ENCODE data around the gene RPP21.
"Not testable (repeated sequence)": the region's sequence is repeated elsewhere in the genome, so short reads cannot be mapped to it uniquely, and the experiment has no call there.

Gene RPP21

DNA sequence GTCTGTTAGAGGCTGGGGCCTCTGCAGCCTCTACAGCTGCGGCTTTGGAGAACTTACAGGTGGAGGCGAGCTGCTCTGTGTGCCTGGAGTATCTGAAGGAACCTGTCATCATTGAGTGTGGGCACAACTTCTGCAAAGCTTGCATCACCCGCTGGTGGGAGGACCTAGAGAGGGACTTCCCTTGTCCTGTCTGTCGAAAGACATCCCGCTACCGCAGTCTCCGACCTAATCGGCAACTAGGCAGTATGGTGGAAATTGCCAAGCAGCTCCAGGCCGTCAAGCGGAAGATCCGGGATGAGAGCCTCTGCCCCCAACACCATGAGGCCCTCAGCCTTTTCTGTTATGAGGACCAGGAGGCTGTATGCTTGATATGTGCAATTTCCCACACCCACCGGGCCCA, 15.6 kb upstream of the RPP21 start:
- DNase-seq (ENCODE audit: low read depth): no peak

DNA sequence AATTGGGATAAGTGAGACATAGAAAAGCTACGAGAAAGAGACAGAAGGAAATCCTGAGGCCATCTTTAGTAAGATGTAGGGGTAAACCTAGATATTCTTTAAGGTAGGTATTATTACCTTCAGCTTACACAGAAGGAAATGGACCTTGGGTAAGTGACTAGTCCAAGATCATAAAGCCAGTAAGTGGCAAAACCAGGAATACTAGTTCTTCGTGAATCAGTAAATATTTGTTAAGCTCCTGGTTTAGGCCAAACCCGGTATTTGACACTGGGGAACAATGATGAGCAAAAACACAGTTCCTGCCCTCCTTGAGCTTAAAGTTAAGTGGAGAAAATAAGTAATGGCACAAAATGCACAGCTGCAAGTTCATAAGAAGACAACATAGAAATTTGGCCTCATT, 13.0 kb upstream of the RPP21 start:
- DNase-seq (ENCODE audit: low read depth): no peak

DNA sequence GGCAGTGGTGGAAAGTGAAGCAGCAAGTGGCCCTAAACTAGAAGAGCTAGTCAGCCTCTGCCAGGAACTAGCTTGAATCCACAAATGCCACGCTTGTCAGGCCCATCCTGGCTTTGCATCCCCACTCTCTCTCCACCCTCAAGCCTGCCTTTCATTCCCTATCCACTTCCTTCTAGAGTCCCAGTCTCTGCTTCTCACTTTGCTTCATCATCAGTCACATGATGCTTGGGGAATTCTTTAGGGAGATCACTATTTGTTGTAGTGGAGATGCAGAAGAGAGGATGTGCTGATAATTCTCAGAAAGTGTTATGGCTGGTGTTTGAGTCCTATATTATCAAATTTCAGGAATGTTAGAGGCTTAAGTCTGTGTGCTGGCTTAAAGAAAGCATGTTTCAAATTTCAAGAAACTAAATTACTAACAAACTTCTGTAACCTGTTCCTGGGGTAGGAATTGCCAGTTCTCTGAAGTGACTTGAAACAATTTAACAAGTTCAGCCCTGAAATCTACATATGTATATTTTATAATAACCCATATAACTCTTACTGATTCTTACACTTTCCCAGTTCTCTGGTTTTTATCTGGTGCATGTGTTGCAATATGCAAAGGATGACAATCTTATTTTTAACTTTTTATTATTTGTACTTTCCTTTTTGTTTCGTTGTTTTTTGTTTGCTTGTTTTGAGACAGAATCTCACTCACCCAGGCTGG, 10.7 kb upstream of the RPP21 start:
- no peak for DNase-seq (ENCODE audit: low read depth)

DNA sequence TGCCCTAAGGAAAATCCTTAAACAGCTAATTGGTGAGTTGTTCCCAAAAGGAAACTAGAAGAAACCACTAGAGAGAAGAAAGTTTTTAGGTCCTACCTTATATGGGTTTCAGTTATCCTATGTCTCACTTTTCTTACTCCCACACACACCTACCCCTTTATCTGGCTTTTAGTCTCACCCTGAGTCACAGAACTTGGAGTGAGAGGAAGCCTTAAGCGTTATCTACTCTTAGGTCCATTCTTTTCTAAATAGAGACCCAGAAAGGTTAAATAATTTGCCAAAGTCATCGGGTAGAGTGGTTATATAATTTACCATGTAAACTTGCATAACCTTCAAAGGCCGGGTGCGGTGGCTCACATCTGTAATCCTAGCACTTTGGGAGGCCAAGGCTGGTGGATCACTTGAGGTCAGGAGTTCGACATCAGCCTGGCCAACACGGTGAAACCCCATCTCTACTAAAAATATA, 4.3 kb upstream of the RPP21 start:
- DNase-seq (ENCODE audit: low read depth): no peak

DNA sequence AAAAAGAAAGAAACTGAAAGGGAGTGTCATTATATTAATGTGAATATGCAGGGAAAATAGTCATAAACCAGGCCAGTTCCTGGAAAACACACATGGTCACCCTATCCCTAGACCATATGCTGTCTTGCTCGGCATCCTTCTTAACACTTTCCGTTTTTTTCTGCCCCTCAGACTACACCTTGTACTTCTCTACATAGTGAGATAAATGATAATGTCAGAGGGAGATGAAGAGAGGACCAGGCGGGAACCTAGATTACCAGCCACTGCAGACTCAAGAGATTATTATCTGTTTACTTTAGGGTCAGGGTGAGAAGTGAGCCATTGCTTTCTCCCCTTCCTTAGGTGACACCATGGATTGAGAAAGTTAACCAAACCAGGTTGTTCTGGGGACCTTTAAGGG, 3.7 kb upstream of the RPP21 start:
- no peak for DNase-seq (ENCODE audit: low read depth)

DNA sequence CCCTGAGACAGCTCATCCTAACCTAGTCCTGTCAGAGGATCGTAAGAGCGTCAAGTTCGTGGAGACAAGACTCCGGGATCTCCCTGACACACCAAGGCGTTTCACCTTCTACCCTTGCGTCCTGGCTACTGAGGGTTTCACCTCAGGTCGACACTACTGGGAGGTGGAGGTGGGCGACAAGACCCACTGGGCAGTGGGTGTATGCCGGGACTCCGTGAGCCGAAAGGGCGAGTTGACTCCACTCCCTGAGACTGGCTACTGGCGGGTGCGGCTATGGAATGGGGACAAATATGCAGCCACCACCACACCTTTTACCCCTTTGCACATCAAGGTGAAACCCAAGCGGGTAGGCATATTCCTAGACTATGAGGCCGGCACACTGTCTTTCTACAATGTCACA, 3.2 kb upstream of the RPP21 start:
- DNase-seq (ENCODE audit: low read depth): no peak

DNA sequence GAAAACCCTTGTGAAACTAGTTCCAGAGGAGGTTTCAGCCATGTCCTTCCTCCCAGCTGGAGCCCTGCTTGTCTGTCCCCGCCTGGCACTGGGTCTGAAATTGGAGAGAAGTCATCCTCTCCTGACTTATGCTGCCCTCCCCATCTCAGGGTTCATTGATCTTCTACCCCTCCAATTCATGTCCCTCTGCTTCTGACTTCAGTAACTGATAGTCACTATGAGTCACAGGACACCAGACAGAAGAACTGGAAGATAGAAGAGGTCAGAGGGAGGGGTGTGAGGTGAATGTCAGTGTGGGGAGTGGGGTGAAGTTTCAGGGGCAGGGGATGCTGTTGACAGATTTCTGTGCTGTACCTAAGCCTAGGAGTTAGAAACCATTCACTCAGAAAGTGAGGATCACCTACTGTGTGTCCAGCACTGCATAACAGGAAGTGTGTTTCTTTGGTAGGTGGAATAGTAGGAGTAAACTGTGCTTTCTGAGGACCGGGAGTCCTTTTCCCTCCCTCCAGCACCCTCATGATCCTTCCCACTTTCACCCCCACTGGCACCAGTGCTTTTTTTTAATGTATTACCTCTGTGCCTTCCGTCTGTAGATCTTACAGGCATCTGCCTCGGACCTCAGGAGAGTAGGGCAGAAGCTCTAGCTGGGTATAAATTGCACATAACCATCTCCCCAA, 627 bp upstream of the RPP21 start:
- DNase-seq (ENCODE audit: low read depth): no peak

DNA sequence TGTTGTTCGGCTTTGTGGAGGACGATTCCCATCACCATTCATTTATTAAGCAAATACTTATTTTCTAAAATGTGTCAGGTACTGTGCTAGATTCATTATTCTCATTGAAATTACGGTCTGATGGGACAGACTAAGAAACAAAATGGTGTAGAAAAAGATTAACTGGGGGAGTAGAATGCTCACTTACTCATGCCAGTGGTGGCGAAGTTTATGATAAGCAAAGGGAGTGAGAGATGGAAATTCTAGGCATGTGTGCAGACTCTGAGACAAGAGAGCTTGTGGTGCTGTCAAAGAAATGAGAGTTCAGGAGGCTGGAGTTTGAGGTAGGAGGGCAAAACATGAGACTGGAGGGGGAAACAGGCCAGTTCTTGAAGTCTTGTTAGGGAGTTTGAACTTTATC, 896 bp downstream of the RPP21 start:
- DNase-seq (ENCODE audit: low read depth): no peak

DNA sequence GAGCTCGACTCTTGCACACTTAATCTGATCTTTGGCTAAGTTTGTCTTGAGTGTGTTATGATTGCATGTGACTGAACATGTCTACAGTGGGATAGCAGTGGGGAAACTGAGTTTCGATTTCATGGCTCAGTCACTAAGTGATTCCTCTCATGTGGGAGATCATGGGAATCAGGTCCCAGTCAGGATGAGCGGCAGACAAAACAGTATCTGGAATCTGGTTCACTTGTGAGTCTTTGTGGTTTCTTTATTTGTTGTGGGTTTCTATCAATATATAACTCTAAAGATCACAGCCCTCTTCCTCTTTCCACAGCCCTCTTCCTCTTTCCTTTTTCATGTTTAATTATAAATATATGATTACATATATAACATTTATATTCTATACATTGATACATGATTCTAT, 4.0 kb downstream of the RPP21 start:
- no peak for DNase-seq (ENCODE audit: low read depth)

DNA sequence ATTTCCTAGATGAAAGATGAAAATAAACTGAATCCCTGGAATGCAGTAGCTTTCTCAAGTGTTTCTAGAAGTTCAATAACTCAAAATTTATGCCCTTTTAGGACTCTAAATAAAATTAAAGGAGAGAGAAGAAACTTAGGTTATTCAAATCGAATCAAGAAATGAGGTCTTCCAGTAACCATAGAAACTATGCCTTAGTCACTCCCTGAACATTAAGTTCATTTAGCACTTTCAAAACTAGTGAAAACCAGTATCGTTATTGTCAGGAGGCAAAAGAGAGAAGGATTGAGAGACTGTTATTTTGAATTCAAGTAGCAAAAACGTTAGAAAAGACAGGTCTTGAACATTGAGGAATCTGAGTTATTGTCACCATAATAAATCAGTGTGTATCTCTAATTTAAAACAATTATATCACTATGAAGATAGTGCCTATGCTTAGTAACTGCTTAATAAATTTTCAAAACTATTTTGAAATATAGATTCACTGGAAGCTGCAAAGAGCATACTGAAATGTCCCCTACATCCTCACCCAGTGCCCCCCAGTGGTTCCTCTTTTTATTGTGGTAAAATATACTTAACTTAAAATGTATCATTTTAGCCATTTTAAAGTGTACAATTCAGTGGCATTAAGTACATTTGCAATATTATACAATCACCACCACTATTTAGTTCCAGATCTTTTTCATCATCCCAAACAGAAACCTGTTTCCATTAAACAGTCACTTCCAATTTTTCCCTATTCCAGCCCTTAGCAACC, 4.6 kb downstream of the RPP21 start:
- DNase-seq (ENCODE audit: low read depth): no peak

DNA sequence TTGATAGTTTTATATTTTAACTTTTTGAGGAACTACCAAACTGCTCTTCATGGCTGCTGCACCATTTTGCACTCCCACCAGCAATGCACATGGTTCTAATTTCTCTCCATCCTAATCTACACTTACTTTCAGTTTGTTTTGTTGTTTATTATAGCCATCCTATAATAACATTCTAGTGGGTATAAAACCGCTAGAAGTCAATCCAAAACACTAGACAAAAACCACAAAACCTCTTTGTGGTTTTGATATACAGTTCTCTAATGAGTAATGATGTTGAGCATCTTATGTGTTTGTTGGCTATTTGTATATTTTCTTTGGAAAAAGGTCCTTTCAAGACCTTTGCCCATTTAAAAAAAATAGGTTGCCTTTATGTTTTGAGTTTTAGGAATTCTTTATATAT, 5.6 kb downstream of the RPP21 start:
- DNase-seq (ENCODE audit: low read depth): no peak

DNA sequence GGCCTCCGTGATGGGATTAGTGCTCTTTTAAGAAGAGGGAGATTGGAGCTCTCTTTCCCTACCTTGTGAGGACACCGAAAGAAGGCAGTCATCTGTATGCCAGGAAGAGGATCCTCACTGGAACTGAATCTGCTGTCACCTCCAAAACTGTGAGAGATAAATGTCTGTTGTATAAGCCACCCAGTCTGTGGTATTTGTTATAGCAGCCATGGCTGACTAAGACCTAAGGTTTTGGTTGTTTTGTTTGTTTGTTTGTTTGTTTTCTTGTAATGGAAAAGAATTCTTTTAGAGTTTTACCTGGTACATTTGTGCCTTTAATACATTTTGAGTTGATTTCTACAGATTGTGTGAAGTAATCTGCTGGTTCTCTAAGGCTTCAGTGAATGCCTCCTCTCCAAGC, 7.6 kb downstream of the RPP21 start:
- DNase-seq (ENCODE audit: low read depth): no peak

DNA sequence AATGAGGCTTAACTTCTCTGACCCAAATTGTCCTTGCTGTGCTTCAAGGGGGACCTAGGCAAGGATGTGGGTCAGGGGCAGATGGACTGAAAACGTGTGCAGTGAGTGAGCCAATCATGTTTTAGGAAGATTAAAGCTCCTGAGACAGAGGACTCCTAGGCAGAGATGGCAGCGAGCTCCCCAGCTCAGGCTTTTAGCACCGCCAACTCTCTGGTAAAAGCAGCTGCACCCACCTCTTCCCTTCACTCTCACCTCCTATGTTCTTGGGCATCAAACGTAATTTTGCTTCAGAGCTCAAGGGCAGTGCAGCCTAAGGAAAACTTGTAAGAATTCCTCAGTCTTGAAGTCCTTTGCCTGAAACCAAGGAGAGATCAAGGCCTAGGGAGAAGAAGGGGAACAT, 10.3 kb downstream of the RPP21 start:
- no peak for DNase-seq (ENCODE audit: low read depth)

DNA sequence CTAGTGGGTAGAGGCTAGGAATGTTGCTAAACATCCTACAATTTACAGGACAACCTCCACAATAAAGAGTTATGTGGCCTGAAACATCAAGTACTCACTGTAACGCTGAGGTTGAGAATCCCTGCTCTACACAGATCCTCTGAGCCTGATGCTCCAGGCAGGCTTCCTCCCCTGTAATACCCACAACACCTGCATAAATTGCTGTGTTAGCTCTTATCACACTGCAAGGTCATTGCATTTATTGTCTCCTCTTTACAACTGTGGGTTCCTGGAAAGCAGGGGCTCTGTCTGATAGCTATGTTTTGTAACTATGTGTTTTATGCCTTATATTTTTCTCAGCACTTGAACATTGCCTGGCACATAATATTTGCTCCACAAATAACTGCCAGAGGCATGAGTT, 11.6 kb downstream of the RPP21 start:
- DNase-seq (ENCODE audit: low read depth): no peak

DNA sequence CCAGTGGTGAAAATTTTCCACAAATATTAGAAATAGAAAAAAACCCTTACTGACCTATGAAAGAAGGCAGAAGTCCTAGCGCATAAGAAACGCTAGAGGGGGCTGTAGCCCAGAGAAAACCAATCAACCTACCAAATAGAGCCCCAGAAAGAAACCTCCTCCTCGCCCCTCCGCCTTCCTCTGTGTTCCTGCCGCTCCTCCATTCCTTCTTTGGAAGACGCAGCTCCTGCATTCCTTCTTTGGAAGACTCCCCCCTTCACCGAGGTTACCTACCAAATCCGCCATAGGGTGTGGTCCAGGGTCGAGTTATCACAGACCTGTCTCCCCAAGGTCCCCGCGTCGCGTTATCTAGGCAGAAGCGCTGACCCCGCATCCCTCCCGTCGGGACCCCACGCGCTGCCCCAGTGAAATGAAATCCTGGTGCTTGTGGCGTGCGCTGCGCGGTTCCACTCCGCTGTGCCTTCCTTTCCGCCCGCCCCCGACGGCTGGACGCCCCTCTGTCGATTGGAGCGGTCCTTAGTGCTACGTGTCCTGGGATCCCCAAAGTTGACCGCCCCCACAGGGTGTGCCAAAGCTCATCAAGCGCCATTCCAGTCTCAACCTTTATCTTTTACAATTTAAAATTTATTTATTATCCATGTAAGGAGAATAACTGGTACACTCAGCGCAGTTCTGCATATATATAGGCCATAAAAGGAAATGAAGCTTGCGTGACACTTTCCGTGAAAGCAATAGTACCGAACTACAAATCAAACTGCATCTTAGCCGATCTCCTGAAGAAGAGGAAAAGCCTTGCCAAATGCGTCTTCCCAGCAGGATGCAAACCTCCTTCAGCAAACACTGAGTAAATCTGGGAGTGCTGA, 13.0 kb downstream of the RPP21 start:
- peak; percentile 25 for DNase-seq (ENCODE audit: low read depth)

DNA sequence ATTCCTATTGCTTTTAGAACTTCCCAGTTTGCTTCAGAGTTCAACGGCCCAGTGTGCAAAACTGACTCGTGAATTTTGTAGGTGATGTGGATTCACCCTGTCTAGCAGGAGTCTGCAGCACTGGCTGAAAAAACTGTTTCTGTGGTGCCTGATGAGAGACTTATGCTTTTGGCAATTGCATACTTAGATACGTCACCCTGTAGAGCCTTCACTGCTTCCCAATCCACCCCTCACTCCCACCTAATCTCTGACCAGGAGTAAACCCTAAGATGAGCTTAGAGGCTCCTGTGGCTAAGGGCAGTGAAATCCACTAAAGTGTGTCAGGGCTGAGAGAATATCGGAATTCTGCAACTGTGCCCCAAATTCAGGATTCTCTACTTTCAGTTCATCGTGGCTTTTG, 14.3 kb downstream of the RPP21 start:
- no peak for DNase-seq (ENCODE audit: low read depth)

DNA sequence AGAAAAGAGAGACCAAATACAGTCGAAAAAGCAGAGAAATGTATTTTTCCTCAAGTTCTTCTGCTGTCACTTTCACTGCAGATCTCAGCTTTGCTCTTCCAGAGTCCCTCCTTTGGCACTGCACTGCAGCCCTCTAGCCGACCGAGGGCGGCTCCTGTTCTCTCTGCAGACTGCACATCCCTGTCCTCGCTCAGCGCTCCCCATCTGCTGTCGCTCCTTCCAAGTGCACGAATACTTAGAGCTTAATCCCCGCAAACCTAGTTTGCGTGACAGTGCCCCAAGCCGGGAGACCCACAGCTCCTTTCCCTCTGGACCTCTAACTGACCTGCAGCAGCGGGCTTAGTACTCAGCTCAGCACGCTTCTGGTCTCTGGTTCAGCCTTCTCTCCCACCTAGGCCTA, 15.2 kb downstream of the RPP21 start:
- DNase-seq (ENCODE audit: low read depth): no peak

DNA sequence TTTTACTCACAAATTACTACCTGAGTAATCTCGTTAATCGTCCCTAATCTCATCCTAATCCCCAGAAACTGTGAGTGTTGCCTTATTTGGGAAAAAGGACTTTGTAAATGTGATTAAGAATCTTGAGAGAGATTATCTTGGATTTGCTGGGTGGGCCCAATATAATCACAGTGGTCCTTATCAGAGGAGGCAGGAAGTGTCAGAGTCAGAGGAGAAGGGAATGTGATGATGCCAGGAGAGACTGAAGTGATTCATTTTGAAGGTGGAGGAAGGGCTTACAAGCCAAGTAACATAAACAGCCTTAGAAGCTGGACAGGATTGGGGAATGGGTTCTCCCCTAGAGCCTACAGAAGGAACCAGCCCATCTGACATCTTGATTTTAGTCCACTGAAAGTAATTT, 16.7 kb downstream of the RPP21 start:
- no peak for DNase-seq (ENCODE audit: low read depth)

DNA sequence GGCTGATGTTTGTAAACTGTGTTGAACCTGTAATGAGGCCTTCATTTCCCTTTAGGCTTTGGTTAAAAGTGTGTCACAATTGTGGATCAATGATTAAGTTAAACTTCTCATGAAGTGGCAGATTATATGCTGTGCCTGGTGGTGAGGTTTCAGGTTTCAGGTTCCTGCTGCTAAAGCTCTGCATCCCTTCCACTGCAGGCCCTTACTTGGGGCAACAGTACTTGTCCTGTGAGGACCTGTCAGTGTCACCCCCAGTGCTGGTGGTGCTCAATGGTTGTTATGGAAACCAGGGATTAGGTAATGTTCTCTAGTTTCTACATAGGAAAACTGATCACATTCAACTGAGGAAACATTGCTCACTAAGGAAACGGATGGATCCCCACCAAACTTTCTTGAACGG, 18.5 kb downstream of the RPP21 start:
- no peak for DNase-seq (ENCODE audit: low read depth)

DNA sequence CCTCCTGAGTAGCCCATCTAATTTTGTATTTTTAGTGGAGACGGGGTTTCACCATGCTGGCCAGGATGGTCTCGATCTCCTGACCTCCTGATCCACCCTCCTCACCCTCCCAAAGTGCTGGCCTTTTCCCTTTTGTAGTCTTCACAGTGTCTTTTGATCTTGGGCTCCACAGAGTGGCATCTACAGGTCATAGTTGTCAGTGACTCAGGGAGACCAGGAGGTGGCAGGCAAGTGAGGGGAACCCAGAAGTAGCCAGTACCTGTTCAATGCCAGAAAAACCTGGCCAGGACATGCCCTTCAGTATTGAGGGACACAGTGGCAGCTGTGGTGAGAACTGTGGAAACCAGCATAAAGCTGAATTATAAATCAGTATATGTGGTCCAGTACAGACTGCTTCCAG, 19.6 kb downstream of the RPP21 start:
- no peak for DNase-seq (ENCODE audit: low read depth)

DNA sequence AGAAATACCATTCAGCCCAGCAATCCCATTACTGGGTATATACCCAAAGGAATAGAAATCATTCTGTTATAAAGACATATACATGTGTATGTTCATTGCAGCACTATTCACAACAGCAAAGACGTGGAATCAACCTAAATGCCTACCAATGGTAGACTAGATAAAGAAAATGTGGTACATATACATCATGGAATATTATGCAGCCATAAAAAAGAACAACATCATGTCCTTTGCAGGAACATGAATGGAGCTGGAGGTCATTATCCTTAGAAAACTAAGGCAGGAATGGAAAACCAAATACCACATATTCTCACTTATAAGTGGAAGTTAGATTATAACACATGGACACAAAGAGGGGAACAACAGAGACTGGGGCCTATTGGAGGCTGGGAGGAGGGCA, 24.3 kb downstream of the RPP21 start:
- DNase-seq (ENCODE audit: low read depth): not testable (repeated sequence)

DNA sequence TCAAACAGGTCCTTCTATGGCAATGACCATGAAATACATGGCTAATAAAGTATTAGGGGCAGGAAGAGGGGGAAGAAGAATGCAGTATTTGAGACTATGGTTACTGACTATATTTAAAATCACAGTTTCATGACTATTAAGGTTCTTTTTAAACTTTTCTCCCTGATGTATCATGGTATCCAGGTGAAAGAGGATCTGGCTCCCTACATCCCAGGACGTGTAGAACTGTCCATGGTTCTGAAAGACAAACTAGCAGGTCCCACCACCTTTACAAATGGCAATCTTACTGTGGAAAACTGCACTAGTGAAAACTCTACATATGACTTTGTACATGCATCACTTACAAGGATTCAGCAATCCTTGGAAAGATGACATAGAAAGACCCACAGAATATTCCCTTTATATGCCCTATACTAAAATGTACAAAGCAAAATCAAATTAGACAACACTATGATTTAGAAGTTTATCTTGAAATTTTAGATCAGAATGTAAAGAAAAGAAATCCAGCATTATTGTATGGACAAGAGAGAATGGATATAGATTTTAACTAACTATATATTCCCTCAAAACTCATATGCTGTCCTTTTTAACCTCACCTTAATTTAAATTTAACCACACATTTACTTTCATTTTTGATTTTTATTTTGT, 33.5 kb downstream of the RPP21 start:
- no peak for DNase-seq (ENCODE audit: low read depth)

All from GM04504 (cell line).